Loucy (cell line): ENCODE measurements around the gene RLN2.

ENCODE experiments used
- H2AFZ ChIP-seq: fragments of 200-600 bp; sonication (generic); 2 replicates; pipeline ENCODE4 v1.6.0; 2016; ENCODE audit warnings: antibody characterized with exemption, mild to moderate bottlenecking, low read length, moderate library complexity
- H3F3A ChIP-seq: fragments of 200-600 bp; 2 replicates; pipeline ENCODE4 v1.6.0; 2016; ENCODE audit warnings: antibody characterized with exemption, low read depth, mild to moderate bottlenecking
- H3K27me3 ChIP-seq: fragments of 200-600 bp; sonication (generic); 2 replicates; pipeline ENCODE4 v1.6.1; 2014; ENCODE audit warnings: low read length, mild to moderate bottlenecking; ENCODE audit not compliant: insufficient read depth, poor library complexity, severe bottlenecking
- H3K36me3 ChIP-seq: fragments of 200-600 bp; sonication (generic); 2 replicates; pipeline ENCODE4 v1.6.1; 2016; ENCODE audit warnings: low read length; ENCODE audit not compliant: insufficient read depth
- H3K4me1 ChIP-seq: fragments of 200-600 bp; sonication (generic); 2 replicates; pipeline ENCODE4 v1.5.1; 2014; ENCODE audit warnings: low read length, mild to moderate bottlenecking; ENCODE audit not compliant: insufficient read depth, poor library complexity, severe bottlenecking
- H3K4me2 ChIP-seq: fragments of 200-600 bp; sonication (generic); 2 replicates; pipeline ENCODE4 v1.6.0; 2014; ENCODE audit warnings: antibody characterized with exemption, low read length, low read depth, mild to moderate bottlenecking; ENCODE audit not compliant: poor library complexity, severe bottlenecking
- H3K4me3 ChIP-seq: fragments of 200-600 bp; sonication (generic); 2 replicates; pipeline ENCODE4 v1.5.1; 2014; ENCODE audit warnings: low read length, mild to moderate bottlenecking, mixed read lengths; ENCODE audit not compliant: poor library complexity, severe bottlenecking
- H3K79me2 ChIP-seq: fragments of 200-600 bp; sonication (generic); 2 replicates; pipeline ENCODE4 v1.6.1; 2014; ENCODE audit warnings: low read length; ENCODE audit not compliant: insufficient read depth
- H3K9ac ChIP-seq: fragments of 200-600 bp; sonication (generic); 2 replicates; pipeline ENCODE4 v1.6.0; 2014; ENCODE audit warnings: mild to moderate bottlenecking, low read depth, low read length, moderate library complexity; ENCODE audit not compliant: poor library complexity, severe bottlenecking
- H3K9me2 ChIP-seq: fragments of 200-600 bp; sonication (generic); replicated peaks from 2 replicates; pipeline ENCODE4 v1.6.1; 2016; ENCODE audit warnings: low read depth, low read length, mixed read lengths
- H3K9me3 ChIP-seq: fragments of 200-600 bp; sonication (generic); 2 replicates; pipeline ENCODE4 v1.6.1; 2014; ENCODE audit warnings: mild to moderate bottlenecking, antibody characterized with exemption, low read length, low read depth; ENCODE audit not compliant: insufficient read depth
- H4K20me1 ChIP-seq: fragments of 200-600 bp; sonication (generic); 2 replicates; pipeline ENCODE4 v1.6.0; 2014; ENCODE audit warnings: antibody characterized with exemption, low read length, mild to moderate bottlenecking; ENCODE audit not compliant: insufficient read depth, poor library complexity, severe bottlenecking
- EZH2phosphoT487 ChIP-seq: fragments of 200-600 bp; IDR thresholded peaks from 2 replicates; pipeline ENCODE4 v1.6.1; 2018; ENCODE audit warnings: antibody characterized with exemption, mild to moderate bottlenecking, moderate library complexity, borderline replicate concordance
- TF ChIP-seq, protein P1 (sequence below): fragments of 200-600 bp; sonication (generic); conservative IDR thresholded peaks from 2 replicates; pipeline ENCODE4 v1.5.1; 2014; ENCODE audit warnings: mild to moderate bottlenecking, antibody characterized with exemption, low read length

RLN2 gene

GRCh38 chr9:5288591-5288990 lies 15.9 kb downstream of the RLN2 start:
- Histone ChIP-seq H3K9ac (no peak overlapping the region), H4K20me1 (no peaks in the 10 kb centered on the region), H3K4me1 (peaks cover 3% of the 10 kb centered on the region), H3K9me2 (no peaks in the 10 kb centered on the region), H3K36me3 (no peaks in the 10 kb centered on the region), H3K9me3 (no peaks in the 10 kb centered on the region), H3K27me3 (no peaks in the 10 kb centered on the region), H3F3A (no peaks in the 10 kb centered on the region), H3K4me3 (no peak overlapping the region), H3K79me2 (no peaks in the 10 kb centered on the region), H3K4me2 (no peak overlapping the region), H2AFZ (no peak overlapping the region)
- TF ChIP-seq EZH2phosphoT487: no peak

DNA sequence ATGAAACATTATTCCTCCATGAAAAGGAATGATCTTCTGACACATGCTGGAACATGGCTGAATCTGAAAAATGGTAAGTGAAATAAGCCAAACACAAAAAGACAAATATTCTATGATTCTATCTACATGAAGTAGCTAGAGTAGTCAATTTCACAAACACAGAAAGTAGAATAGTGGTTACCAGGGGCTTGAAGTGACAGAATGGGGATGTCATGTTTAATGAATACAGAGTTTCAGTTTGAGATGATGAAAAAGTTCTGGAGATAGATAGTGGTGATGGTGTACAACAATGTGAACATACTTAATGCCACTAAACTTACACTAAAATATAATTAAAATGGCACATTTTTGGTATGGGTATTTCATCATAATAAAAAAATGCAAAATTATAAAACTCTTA lies 18.3 kb downstream of the RLN2 start:
- Histone ChIP-seq H3F3A (no peaks in the 10 kb centered on the region), H3K79me2 (no peaks in the 10 kb centered on the region), H3K36me3 (no peaks in the 10 kb centered on the region), H3K4me2 (no peak overlapping the region), H3K4me3 (no peak overlapping the region), H3K27me3 (no peaks in the 10 kb centered on the region), H3K9me3 (no peaks in the 10 kb centered on the region), H3K9me2 (no peaks in the 10 kb centered on the region), H2AFZ (no peak overlapping the region), H3K9ac (no peak overlapping the region), H3K4me1 (peaks cover 6% of the 10 kb centered on the region), H4K20me1 (no peaks in the 10 kb centered on the region)
- TF ChIP-seq, protein P1, sequence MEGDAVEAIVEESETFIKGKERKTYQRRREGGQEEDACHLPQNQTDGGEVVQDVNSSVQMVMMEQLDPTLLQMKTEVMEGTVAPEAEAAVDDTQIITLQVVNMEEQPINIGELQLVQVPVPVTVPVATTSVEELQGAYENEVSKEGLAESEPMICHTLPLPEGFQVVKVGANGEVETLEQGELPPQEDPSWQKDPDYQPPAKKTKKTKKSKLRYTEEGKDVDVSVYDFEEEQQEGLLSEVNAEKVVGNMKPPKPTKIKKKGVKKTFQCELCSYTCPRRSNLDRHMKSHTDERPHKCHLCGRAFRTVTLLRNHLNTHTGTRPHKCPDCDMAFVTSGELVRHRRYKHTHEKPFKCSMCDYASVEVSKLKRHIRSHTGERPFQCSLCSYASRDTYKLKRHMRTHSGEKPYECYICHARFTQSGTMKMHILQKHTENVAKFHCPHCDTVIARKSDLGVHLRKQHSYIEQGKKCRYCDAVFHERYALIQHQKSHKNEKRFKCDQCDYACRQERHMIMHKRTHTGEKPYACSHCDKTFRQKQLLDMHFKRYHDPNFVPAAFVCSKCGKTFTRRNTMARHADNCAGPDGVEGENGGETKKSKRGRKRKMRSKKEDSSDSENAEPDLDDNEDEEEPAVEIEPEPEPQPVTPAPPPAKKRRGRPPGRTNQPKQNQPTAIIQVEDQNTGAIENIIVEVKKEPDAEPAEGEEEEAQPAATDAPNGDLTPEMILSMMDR: no peak
- TF ChIP-seq EZH2phosphoT487: no peak

- Histone ChIP-seq H3F3A (no peaks in the 10 kb centered on the region), H2AFZ (peak overlapping the region; percentile 42; the same call in 1 of the 2 replicates), H4K20me1 (no peaks in the 10 kb centered on the region)
These were observed 26.0 kb downstream of the RLN2 start for GRCh38 chr9:5278486-5278885.

DNA sequence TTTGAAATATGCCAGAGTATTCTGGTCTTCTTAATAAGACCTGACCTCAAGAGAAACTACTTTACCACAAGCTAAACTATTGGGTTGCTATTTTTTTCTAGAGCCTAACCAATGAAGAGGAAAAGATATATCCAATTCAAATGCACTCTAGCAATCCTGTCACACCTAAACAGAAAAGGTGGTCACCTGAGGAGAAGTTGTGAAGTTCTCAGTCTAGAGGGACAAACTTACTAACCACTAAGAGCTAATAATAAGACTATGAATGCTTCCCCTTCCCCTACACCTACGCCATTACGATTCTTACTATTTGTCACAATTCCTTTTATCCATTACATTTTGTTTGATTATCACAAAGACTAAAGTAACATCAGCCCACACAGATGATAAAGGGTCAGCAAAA lies 29.7 kb downstream of the RLN2 start:
- H3K9me2 ChIP-seq: no peaks in the 10 kb centered on the region
- H3K36me3 ChIP-seq: no peaks in the 10 kb centered on the region
- H3K4me1 ChIP-seq: no peaks in the 10 kb centered on the region
- H3K9me3 ChIP-seq: no peaks in the 10 kb centered on the region
- TF ChIP-seq EZH2phosphoT487: no peak
- TF ChIP-seq, protein P1: no peak
- H2AFZ ChIP-seq: no peak overlapping the region
- no peaks in the 10 kb centered on the region for H4K20me1 ChIP-seq
- H3K79me2 ChIP-seq: no peaks in the 10 kb centered on the region
- H3K27me3 ChIP-seq: no peaks in the 10 kb centered on the region
- H3F3A ChIP-seq: no peaks in the 10 kb centered on the region
- no peak overlapping the region for H3K4me2 ChIP-seq
- no peak overlapping the region for H3K4me3 ChIP-seq
- no peak overlapping the region for H3K9ac ChIP-seq

More at GRCh38 chr9:5278486-5278885, 26.0 kb downstream of the RLN2 start:
- H3K9me2 ChIP-seq: no peaks in the 10 kb centered on the region
- H3K4me2 ChIP-seq: no peak overlapping the region
- no peaks in the 10 kb centered on the region for H3K79me2 ChIP-seq
- H3K4me1 ChIP-seq: peaks cover 2% of the 10 kb centered on the region
- H3K9ac ChIP-seq: no peak overlapping the region
- H3K27me3 ChIP-seq: no peaks in the 10 kb centered on the region
- no peaks in the 10 kb centered on the region for H3K9me3 ChIP-seq
- no peak overlapping the region for H3K4me3 ChIP-seq
- H3K36me3 ChIP-seq: no peaks in the 10 kb centered on the region
- TF ChIP-seq, protein P1: no peak
- no peak for TF ChIP-seq EZH2phosphoT487
